GM12875 (cell line): ENCODE data around the gene ATG14.

Experiments used
- H3K4me3 ChIP-seq: one replicate; pipeline ENCODE4 v1.5.1; 2011; ENCODE audit warnings: low read depth, low read length, control low read depth
- CTCF ChIP-seq: IDR thresholded peaks from 2 replicates; pipeline ENCODE4 v1.5.1; 2011; ENCODE audit warnings: low read depth, mild to moderate bottlenecking, control low read depth, inconsistent platforms, low read length, moderate library complexity, borderline replicate concordance; ENCODE audit not compliant: insufficient read depth

Gene ATG14

GRCh38 chr14:55323910-55324309, 87.7 kb downstream of the ATG14 start:
- no peak overlapping the region for H3K4me3 ChIP-seq
- TF ChIP-seq CTCF, result no peak

GRCh38 chr14:55318694-55319093, 92.9 kb downstream of the ATG14 start:
- no peak for TF ChIP-seq CTCF
- no peak overlapping the region for H3K4me3 ChIP-seq

GRCh38 chr14:55317542-55318306, 93.9 kb downstream of the ATG14 start:
- H3K4me3 ChIP-seq, result no peak overlapping the region
- TF ChIP-seq CTCF, result no peak

GRCh38 chr14:55316564-55316963, 95.1 kb downstream of the ATG14 start:
- no peak overlapping the region for H3K4me3 ChIP-seq
- TF ChIP-seq CTCF, result no peak
